DMS53 treated with DMSO at 0.1 percent for 48 hours (cell line): ENCODE measurements around the gene PIK3R6.
"Not testable (repeated sequence)": the region's sequence is repeated elsewhere in the genome, so short reads cannot be mapped to it uniquely, and the experiment has no call there.

ENCODE experiments used
- DNase-seq: peaks from one replicate; lab custom pipeline; 2025; ENCODE audit not compliant: unreplicated experiment; lab: John Stamatoyannopoulos, UW

Gene PIK3R6

DNA sequence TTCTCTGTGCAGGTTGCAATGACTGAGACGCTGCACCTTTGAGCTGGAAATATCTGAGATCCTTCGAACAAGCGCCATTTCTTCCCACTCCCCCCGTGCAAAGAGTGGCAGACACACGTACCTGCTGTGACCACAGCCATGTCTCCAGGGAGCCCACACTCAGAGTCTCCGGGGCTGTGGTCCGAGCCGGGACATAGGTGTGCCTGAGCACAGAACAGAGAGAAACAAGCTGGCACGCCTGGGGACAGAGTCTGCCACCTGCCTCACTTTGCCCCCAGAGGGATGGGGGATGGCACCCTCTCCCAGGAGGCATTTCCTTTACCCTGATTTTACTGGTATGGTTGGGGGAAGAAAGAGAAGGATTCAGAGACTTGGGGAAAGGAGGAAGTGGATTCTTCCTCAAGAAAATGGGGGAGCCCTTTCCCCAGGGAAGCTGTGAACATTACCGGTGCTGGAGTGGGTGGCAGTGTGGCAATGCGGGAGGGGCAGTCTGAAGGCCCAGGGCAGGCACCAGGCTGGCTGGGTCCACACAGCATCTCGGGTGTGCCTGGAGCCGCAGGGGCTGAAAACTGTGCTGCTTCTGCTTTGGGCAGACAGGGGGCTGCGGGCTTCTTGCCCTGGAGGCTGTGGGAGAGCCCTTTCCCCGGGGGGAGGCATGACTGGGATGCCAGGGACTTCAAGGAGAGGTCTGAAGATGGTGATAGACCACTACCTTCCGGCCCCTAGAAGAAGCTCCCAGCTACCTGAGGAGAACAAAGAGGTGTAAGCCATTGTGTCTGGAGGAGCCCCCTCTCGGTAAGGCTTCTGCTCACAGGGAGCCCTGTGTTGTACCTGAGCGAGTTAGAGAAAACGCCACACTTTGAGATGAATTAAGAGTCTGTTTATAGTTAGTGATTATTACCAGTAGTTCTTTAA, 6.6 kb upstream of the PIK3R6 start:
- DNase-seq = no peak

DNA sequence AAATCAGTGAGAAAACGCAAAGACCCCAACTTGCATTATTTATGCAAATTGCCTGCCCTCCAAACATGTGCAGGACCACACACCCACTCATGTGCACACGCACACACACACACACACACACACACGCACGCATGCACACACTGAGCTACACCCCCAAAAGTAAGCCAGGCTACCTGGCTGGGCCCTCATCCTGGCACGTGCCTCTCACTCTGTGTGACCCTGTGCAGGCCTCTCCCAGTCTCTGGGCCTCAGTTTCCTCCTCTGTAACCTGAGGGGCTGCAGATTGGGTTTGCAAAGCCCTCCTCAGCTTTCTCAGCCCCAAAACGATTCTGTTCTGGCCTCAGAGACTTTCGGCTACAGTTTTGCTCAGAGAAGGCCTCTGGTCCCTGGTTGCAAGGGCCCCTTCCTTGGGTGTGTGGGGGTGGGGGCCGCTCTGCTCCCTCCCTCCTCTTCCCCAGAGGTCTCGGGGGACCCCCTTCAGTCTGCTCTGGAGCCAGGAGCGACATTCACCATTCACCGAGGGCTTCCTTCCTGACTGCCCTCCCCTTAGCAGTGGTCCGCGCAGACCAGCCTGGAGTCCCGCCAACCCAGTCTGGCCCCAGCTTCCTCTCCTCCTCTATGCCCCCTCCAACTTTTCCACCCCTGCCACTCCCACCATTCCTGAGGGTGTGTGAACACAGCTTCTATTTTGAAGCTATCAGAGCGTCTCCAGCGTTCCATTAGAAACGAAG, 5.4 kb upstream of the PIK3R6 start:
- DNase-seq = no peak

DNA sequence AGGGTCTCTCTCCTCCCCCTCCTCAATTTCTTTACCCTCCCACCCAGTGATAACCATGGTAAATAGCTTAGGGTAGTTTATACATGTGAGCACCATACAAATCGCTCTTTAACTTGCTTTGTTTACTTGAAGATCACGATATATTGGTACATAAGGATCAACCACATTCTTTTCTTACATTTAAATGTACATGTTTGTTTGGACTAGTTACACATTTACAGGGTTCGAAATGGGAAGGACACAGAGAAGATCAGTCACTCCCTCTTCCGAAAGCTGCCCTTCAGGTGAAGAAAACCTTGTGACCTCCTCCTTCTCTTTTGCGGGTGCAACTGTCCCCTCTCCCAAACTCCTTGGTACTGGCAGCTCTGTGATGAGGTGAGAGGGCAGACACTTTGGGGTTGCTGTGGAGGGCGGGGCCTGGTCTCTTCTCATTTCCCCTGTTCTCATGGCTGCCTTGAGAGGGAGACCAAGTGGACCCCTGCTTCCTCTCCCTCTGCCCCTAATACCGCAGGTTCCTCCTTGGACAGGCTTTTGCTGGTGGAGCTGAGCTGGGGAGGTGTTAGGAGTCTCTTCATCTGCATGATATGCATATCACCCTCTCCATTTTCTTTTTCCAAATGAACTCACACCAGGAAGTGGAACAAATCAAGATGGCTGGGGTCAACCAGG, 4.7 kb upstream of the PIK3R6 start:
- DNase-seq = no peak

DNA sequence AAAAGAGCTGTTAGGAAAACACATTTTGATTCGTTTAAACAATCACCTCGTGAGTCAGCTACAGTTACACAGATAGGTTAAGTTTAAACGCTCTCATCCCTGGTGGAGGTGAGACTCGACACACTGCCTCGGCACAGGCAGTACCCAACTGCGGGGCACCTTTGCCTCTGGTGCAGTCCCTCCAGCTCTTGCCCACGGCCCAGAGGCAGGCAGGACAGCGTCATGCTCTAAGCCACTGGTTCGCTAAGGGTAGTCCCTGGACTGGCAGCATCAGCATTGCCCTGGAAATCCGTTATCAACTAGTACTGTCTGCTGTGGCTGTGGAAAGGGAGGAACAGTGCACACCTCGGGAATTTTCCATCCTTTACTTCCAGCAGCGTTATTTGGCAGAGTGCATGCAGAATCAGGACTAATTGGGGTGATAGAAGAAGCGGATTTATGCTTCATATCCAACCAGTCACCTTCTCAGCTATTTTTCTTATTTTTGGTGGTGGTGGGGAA, 3.7 kb upstream of the PIK3R6 start:
- no peak for DNase-seq

DNA sequence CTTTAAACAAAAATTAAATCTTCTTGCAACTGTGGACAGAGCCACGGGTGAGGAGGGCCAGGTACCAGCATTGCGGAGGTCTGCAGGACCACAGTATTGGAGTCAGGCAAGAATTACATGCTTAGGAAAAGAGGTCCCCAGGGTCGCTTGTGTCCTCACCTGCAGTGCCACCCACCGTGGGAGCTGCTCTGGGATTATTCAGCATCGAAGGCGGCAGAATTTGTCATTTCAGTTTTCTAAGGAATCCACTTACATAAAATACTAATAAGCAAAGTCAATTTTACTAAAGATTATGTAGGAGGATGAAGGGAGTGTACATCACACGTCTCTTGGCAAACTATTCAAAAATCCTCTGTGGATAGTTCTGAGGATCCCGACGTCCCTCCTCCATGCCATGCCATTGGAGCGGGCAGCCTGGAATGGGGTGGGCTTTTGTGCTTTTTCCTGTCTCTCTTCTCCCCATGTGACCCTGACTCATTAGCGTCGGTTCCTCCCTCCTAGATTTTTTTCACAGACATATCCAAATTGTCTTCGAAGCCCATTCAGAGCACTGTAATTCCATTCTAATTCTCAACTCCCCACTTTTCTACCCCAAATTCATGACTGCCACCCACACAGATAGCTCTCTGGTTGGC, 3.0 kb upstream of the PIK3R6 start:
- DNase-seq = no peak

DNA sequence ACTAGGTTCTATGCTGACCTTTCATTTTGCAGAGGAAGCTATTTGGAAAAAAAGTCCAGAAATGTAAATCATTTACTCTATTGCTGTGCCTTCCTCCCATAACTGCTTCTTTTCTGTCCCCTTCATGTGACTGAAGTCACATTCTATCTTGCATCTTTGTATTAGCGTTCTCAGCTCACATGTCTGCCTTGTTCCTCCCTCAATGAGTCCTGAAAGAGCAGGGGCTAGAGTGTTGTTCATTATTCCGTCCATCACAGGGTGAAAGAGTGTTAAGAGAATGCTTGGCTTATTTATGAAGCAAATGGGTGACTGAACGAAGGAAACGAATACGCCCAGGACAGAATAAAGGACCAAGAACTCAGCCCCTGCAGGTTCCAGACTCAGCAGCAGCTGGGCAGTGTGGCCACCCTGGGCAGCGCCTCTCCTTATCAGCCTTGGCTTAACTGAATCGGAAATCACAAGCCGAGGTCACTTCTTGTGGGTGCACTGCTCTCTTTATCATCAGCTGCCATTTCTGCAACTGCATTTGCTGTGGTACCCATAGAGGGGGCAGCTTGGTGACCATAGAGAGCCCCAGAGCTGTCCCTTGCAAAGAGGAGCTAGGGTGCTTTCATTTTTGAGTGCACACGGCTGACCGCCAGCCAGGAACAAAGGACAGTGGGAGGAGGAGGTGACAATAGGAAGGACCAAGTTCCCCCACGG, 1.8 kb upstream of the PIK3R6 start:
- DNase-seq = no peak

DNA sequence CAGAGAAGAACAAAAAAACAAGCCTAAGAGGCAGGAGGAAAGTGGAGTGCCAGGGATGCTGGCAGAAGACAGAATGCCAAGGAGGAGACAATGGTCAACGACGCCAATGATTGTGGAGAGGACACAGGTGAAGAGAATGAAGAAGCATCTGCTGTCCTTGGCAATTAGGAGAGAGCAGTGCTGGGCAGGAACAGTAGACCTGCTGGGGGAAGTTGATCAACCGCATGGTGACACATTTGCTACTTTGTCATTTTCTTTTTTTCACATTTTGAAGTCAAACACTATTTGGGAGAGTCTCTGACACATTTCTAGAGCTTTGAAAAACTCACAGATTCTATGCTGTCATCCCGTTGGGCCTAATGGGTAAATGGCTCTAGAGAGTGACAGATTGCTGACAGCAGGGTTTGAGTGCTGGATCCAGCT, 1.1 kb upstream of the PIK3R6 start:
- no peak for DNase-seq

DNA sequence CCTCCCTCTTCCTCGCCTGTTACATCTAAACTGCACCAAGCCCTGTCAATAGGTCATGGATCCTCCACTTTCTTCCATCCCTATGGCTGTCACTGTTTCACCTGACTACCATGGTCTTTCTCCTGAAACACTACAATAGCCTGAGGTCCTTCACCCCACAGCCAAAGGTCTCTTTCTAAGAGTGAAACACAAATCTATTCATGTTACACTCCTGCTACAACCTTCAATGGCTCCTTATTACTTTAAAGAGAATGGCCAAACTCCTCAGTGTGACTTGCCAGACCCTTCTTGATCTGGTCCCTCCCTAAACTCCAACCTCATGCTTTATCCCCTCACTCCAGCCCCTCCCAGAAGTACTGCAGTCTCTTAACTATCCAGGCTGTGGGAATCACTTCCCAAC, 618 bp upstream of the PIK3R6 start:
- no peak for DNase-seq

DNA sequence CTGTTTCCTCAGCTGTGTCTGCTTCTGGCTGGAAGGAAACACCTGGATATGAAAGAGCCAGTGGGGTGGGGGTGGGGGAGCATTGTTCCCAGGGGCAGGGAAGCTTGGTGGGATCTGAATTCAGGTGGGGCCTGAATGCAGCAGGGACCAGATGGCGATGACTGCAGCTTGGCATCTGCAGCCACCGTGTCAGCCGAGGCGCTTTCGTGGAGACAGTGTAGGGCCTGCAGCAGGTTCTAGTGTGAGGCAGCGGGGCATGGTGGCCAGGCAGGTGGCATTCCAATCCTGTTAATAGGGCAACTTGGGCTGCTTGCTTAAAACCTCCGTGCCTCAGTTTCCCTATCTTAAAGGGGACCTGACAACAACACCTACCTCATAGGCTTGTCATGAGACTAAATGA, 1.7 kb downstream of the PIK3R6 start:
- no peak for DNase-seq

DNA sequence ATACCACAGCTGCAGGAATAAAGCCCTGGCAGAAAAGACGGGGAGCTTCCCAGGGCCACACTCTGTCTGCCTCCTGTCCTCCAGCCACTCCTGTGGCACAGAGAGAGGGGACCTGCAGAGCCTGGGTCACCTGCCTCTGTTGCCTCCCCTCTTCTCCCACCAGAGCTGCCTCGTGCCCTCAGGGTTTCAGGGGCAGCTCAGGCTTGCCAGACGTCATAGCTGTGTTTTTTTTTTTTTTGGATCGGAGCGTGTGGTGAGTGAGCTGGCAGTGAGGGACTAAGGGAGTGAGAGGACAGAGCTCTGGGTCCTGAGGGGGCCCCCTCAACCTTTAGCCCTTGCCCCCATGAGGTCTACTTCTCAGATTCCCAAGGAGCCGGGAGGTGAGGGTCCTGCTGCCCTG, 2.1 kb downstream of the PIK3R6 start:
- DNase-seq = no peak

DNA sequence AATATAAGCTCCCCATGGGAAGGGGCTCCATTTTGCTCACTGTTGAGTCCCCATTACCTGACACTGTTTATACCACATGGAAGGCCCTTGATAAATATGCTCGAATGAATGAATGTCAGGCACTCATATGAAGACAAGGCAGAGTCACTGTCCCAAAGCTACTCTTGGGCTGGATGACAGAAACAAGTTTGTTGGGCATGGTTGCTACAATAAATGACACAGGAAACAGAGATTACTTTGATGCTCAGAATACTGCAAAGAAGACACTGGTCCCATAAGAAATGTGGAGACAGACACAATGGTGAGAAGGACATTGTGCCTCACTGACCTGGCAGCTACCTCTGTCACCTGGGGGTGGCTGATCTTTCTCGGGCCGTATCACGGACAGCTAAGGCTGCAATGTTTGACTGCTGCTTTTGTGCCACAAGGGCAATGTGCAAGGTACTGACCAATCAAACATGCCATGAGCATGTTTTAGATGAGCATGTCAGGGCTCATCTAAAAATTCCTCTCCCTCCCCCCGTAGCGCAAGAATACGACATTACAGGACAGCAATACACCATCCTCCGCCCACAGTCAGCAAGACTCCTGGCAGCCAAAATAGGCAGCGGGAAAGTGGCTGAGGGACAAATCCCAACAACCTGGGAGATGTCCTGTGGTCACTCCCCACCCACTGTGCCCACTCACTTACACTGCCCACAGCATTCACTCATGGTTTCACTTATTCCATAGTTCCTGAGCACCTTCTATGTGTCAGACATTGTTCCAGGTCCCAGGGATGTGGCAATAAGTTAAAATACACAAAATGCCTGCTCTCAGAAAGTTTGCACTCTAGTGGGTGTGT, 5.0 kb downstream of the PIK3R6 start:
- DNase-seq = no peak

DNA sequence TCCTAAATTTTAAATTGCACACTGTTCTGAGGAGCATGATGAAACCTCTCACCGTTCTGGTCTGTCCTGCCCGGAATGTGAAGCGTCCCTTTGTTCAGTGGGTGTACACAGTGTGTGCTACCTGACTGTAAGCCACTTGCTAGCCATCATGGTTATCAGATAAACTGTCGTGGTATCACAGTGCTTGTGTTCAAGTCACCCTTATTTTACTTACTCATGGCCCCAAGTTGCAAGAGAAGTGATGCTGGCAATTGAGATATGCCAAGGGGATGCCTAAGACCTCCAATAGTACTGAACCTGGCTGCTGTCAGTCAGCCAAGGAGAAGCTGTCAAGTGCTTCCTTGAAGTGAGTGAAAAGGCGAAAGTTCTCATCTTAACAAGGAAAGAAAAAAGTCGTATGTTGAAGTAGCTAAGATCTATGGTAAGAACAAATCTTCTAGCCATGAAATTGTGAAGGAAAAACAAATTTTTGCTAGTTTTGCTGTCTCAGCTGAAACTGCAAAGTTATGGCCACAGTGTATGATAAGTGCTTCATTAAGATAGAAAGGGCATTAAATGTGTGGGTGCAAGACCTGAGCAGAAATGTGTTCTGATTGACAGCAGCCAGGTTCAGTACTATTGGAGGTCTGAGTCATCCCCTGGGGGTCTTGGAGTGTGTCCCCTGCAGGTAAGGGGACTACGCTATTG, 5.8 kb downstream of the PIK3R6 start:
- DNase-seq = no peak

DNA sequence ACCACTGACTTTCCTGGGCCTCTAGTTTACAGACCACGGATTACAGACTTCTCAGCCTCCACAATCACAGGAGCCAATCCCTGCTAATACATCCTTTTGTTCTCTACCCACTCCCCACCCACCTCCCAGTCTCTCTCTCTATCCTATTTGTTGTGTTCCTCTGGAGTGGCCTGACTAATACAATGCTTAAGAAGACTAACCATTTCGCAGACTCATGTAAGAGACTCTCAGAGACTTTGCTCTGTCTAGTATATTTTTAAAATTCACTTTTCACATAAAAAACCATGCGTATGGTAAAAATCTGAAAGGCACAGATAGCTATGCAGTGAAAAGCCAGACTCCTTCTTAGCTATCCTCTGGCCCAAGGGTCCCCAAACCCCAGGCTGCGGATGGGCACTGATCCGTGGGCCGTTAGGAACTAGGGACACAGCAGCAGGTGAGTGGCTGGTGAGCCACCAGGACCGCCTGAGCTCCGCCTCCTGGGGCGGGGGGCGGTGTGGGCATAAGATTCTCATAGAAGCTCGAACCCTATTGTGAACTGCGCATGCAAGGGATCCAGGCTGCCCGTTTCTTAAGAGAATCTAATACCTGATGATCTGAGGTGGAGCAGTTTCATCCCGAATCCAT, 7.6 kb downstream of the PIK3R6 start:
- DNase-seq = no peak

DNA sequence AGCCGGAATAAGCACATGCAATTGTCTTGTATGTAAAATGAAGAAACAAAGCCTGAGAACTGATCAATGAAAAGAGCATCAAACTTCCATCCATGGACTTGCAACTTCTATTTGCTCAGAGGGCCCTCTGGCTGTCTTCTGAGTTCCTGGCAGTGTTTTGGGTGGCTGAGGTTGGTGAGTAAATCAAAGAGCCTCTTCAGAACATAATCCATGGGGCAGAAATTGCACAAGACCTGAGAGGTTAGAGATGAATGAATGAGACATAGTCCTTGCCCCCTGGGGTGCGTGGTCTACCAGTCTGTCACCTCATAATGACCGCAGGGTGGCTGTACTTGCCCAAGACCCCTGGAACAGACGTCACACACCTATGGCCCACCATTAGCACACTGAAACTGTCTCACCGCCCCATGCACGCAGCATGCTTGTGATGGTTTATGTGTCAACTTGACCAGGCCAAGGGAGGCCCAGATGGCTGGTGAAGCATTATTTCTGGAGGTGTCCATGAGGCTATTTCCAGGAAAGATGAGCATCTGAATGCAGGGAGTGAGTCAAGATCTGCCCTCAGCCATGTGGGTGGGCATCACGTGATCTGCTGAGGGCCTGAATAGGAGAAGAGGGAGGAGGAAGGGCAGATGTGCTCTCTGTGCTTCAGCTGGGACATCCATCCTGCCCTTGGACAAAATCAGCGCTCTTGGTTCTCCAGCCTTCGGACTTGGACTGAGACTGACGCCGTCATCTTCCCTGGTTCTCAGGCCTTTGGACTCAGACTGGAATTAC, 8.3 kb downstream of the PIK3R6 start:
- no peak for DNase-seq

DNA sequence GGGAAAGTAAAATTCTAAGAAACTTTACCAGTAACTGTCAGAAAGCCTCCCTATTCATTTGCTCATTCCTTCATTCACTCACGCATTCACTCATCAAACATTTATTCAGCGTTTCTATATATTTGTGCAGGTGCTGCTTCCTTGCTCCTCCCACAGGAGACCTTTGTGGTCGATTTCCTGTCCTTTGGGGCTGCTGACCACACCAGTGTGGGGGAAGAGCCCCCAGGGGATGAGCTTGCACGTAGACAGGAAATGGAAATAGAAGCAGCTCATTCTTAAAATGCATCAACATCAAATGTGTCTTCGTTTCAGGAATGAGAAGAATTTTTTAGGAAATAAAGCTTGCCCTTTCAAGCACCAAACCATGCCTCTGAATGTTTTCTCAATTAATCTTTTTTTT, 9.6 kb downstream of the PIK3R6 start:
- DNase-seq = no peak

DNA sequence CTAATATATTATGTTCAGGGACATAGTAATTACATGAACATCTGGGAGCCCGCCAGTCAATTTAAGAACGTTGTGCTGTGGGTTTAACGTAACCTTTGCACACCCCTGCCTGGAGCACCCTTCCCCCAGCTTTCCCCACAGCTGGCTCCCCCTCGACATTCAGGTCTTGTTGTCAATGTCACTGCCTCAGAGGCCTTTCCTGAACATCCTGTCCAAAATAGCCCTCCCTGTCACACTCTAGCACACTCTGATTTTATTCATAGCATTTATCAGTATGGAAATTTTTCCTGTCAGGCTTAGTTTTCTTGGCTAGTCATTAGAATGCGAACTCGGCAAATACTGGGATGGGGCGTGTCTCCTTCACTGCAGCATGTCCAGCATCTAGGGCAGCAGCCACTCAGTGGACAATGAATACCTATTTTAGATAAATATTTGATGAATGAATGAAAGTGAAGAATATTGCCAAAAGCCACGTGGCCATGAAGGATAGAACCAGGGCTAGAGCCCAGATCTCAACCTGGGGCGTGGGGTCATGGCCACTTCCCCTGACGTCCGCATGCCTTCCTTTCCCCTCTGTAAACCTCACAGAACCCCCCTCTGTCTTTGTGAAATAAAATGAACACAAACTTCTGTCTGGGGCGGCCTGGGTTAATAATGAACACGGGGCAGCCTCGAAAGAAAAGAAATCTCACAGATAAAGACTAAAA, 10.5 kb downstream of the PIK3R6 start:
- no peak for DNase-seq

DNA sequence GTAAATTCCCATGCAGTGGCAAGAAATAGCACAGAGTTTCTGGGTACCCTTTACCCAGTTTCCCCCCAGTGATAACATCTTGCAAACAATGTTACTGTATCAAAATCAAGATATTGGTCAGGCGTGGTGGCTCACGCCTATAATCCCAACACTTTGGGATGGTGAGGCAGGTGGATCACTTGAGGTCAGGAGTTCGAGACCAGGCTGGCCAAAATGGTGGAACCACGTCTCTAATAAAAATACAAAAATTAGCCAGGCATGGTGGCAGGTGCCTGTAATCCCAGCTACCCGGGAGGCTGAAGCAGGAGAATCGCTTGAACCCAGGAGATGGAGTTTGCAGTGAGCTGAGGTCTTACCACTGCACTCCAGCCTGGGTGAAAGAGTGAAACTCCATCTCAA, 11.3 kb downstream of the PIK3R6 start:
- not testable (repeated sequence) for DNase-seq
